Thyroid gland (tissue), 4 donors: ENCODE results near the gene CIT.

Source experiments
- POLR2A ChIP-seq, 2 donors: fragments of 450-650 bp; IDR thresholded peaks; one replicate each; pipeline ENCODE4 v1.6.1; 2017; ENCODE audit warnings: antibody characterized with exemption in 2 of 2, mild to moderate bottlenecking in 2 of 2, moderate library complexity in 1 of 2
- TF ChIP-seq, protein P1 (sequence below), 6 experiments: fragments of 200-600 bp in 3 of 6; fragments of 450-650 bp in 3 of 6; sonication (generic) in 3 of 6; IDR thresholded peaks; one replicate each; pipeline ENCODE4 v1.5.1; 2016 to 2019; ENCODE audit warnings: antibody characterized with exemption in 6 of 6, mild to moderate bottlenecking in 2 of 6, inconsistent platforms in 1 of 6, moderate library complexity in 1 of 6

DNA sequence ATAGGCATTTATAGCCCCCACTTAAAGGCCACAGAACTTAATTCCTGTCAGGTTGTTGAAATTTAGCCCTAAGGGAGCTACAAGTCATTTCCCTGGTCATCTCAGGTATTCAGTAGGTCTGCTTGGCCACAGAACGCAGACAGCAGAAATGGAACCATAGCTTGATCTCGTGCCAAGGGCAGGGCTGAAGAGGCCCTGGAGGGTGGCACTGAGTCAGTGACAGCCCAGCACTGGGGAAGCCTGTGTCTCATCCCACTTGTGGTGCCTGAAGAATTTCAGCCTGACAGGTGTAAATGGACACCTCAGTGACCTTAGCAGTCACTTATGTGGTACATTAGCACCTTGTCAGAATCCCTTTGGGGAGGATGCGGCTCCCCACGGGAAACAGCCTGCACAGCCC lies 202.6 kb downstream of the CIT start:
- no peak for TF ChIP-seq POLR2A (IDR thresholded peaks at IDR 0.05)
- TF ChIP-seq, protein P1, sequence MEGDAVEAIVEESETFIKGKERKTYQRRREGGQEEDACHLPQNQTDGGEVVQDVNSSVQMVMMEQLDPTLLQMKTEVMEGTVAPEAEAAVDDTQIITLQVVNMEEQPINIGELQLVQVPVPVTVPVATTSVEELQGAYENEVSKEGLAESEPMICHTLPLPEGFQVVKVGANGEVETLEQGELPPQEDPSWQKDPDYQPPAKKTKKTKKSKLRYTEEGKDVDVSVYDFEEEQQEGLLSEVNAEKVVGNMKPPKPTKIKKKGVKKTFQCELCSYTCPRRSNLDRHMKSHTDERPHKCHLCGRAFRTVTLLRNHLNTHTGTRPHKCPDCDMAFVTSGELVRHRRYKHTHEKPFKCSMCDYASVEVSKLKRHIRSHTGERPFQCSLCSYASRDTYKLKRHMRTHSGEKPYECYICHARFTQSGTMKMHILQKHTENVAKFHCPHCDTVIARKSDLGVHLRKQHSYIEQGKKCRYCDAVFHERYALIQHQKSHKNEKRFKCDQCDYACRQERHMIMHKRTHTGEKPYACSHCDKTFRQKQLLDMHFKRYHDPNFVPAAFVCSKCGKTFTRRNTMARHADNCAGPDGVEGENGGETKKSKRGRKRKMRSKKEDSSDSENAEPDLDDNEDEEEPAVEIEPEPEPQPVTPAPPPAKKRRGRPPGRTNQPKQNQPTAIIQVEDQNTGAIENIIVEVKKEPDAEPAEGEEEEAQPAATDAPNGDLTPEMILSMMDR (IDR thresholded peaks at IDR 0.05), result no peak
